IPS-NIHi7 (cell line): ENCODE measurements around the gene GPR161.

ENCODE experiments used
- DNase-seq: peaks from one replicate; pipeline ENCODE4 v3.0.0; 2012; ENCODE audit warnings: mixed read lengths; ENCODE audit errors: extremely low spot score

Gene GPR161

GRCh38 chr1:168032029-168032428 lies 104.7 kb downstream of the GPR161 start:
- DNase-seq = no peak

GRCh38 chr1:168031627-168032026 lies 105.1 kb downstream of the GPR161 start:
- no peak for DNase-seq

GRCh38 chr1:168031198-168031597 lies 105.5 kb downstream of the GPR161 start:
- no peak for DNase-seq
